H1 (cell line): Measurements from ENCODE around the gene SLC25A48. TPM values are rescaled to one million over a fixed set of nuclear protein-coding genes. Genes with fewer than 3 reads are reported as not detected.

ENCODE experiments used
- CEBPB ChIP-seq: IDR thresholded peaks from 2 replicates; pipeline ENCODE4 v1.6.1; 2012; ENCODE audit warnings: low read depth, low read length
- CHD7 ChIP-seq: fragments of 300-600 bp; sonication (generic); IDR thresholded peaks from 2 replicates; pipeline ENCODE4 v1.7.1; 2012; ENCODE audit warnings: low read length, moderate library complexity, mild to moderate bottlenecking, inconsistent platforms; ENCODE audit not compliant: insufficient replicate concordance
- SP4 ChIP-seq: IDR thresholded peaks from 2 replicates; pipeline ENCODE4 v1.6.1; 2012; ENCODE audit warnings: low read length, inconsistent platforms
- SUZ12 ChIP-seq: fragments of 200-600 bp; sonication (generic); IDR thresholded peaks from 2 replicates; pipeline ENCODE4 v1.6.1; 2012; ENCODE audit warnings: mild to moderate bottlenecking, inconsistent platforms, low read length, moderate library complexity, mixed read lengths
- TAF1 ChIP-seq: IDR thresholded peaks from 2 replicates; pipeline ENCODE4 v1.6.1; 2011; ENCODE audit warnings: mild to moderate bottlenecking, low read depth, low read length
- TEAD4 ChIP-seq: IDR thresholded peaks from 2 replicates; pipeline ENCODE4 v1.6.1; 2012; ENCODE audit warnings: low read depth, low read length, inconsistent platforms, mixed read lengths
- USF2 ChIP-seq: IDR thresholded peaks from 2 replicates; pipeline ENCODE4 v1.6.1; 2011; ENCODE audit warnings: low read length, improper control_type of control experiment
- polyA plus RNA-seq, 7 experiments: library from polyadenylated mRNA; depleted of rRNA in 3 of 7; stranded (reverse) in 5 of 7; unstranded in 2 of 7; fragments of >200 nt in 5 of 7; fragments of 200-250 nt in 2 of 7; gene quantifications; 1 replicate in 5 of 7; 2 replicates in 1 of 7; 4 replicates in 1 of 7; pipeline versions ENCODE4 v1.2.1 to v1.2.3, GENCODE V29; 2011 to 2013; ENCODE audit warnings: missing spikeins in 2 of 7, mixed read lengths in 2 of 7
- total RNA-seq: library from RNA; stranded (reverse); fragmentation: NEBNext Ultra II Directional; extraction: Animal tissue kit (Norgen Biotek cat#: 25700); gene quantifications from 2 replicates; pipeline ENCODE4 v1.2.1, GENCODE V29; 2021

Gene SLC25A48
- total and polyA plus RNA-seq, 2 of the 8 experiments (the other 6 are each of a cell fraction or from before 2014, with no cell fraction given): 1.3 to 1.8 TPM

GRCh38 chr5:135814316-135814715 is 20.1 kb upstream of the SLC25A48 start (continued):
- TF ChIP-seq CHD7: no peak
- no peak for TF ChIP-seq USF2
- no peak for TF ChIP-seq SP4
- TF ChIP-seq CEBPB: no peak
- no peak for TF ChIP-seq TEAD4
- no peak for TF ChIP-seq TAF1
- no peak for TF ChIP-seq SUZ12
